Measurements from ENCODE around the gene ATG16L2.
"Not testable (repeated sequence)": the region's sequence is repeated elsewhere in the genome, so short reads cannot be mapped to it uniquely, and the experiment has no call there.

ATG16L2 gene

GRCh38 chr11:72823105-72823804, 9.0 kb downstream of the ATG16L2 start:
- no peak for DNase-seq (ENCODE audit: low read depth)
- no peak for TF ChIP-seq CTCF (conservative IDR thresholded peaks at IDR 0.05; ENCODE audit: low read depth, low read length)
- no peak overlapping the region for H3K4me3 ChIP-seq (ENCODE audit: low read length)

GRCh38 chr11:72824020-72824419, 9.8 kb downstream of the ATG16L2 start:
- no peak overlapping the region for H3K4me3 ChIP-seq (ENCODE audit: low read length)
- DNase-seq (ENCODE audit: low read depth): no peak
- no peak for TF ChIP-seq CTCF (conservative IDR thresholded peaks at IDR 0.05; ENCODE audit: low read depth, low read length)

GRCh38 chr11:72824811-72825505, 10.7 kb downstream of the ATG16L2 start:
- no peak overlapping the region for H3K4me3 ChIP-seq (ENCODE audit: low read length)
- no peak for DNase-seq (ENCODE audit: low read depth)
- TF ChIP-seq CTCF (conservative IDR thresholded peaks at IDR 0.05; ENCODE audit: low read depth, low read length): no peak

- no peak for DNase-seq (ENCODE audit: low read depth)
- no peak overlapping the region for H3K4me3 ChIP-seq (ENCODE audit: low read length)
- no peak for TF ChIP-seq CTCF (conservative IDR thresholded peaks at IDR 0.05; ENCODE audit: low read depth, low read length)
These were observed 11.4 kb downstream of the ATG16L2 start for GRCh38 chr11:72825661-72826060.

GRCh38 chr11:72826191-72826941, 12.2 kb downstream of the ATG16L2 start:
- TF ChIP-seq CTCF (conservative IDR thresholded peaks at IDR 0.05; ENCODE audit: low read depth, low read length): no peak
- no peak for DNase-seq (ENCODE audit: low read depth)
- H3K4me3 ChIP-seq (ENCODE audit: low read length): no peak overlapping the region

GRCh38 chr11:72826942-72827480, 12.8 kb downstream of the ATG16L2 start:
- no peak overlapping the region for H3K4me3 ChIP-seq (ENCODE audit: low read length)
- DNase-seq (ENCODE audit: low read depth): no peak
- no peak for TF ChIP-seq CTCF (conservative IDR thresholded peaks at IDR 0.05; ENCODE audit: low read depth, low read length)

GRCh38 chr11:72827656-72828055, 13.4 kb downstream of the ATG16L2 start:
- DNase-seq (ENCODE audit: low read depth); H3K4me3 ChIP-seq (ENCODE audit: low read length): not testable (repeated sequence)

All from retinal pigment epithelial cell (primary cell).